CD4-positive, alpha-beta T cell (primary cell): ENCODE data around the gene LDB2. TPM values are rescaled to one million over a fixed set of nuclear protein-coding genes. Genes with fewer than 3 reads are reported as not detected.

Experiments used
- ATAC-seq: fragments of 200-7000 bp; cut with Tn5 transposase; one replicate; pipeline ENCODE4 v1.10.0; 2022; ENCODE audit warnings: mild to moderate bottlenecking; ENCODE audit not compliant: poor library complexity
- CTCF ChIA-PET: fragments of 350-600 bp; sonication (Branson Sonifier 250); formaldehyde crosslinking; loops from one replicate; lab custom pipeline; 2021; ENCODE audit warnings: antibody characterized with exemption, inconsistent platforms; lab: Charles Lee
- POLR2A ChIA-PET: fragments of 350-600 bp; sonication (Branson Sonifier 250); formaldehyde crosslinking; loops from one replicate; lab custom pipeline; 2021; ENCODE audit warnings: antibody characterized with exemption, inconsistent platforms; lab: Charles Lee
- DNase-seq, 14 experiments: peaks; one replicate each; pipeline ENCODE4 v3.0.0-alpha.2; 2013 to 2020; ENCODE audit warnings: mixed read lengths in 2 of 14
- H3K27ac ChIP-seq, 2 donors: one replicate each; pipeline versions ENCODE4 v1.5.1 to v1.7.0; 2013; ENCODE audit warnings: low read length in 2 of 2, low read depth in 1 of 2, mild to moderate bottlenecking in 1 of 2
- H3K27me3 ChIP-seq, 2 experiments: 1 replicate in 1 of 2; 2 replicates in 1 of 2; pipeline versions ENCODE4 v1.6.1 to v1.7.0; 2013; ENCODE audit warnings: low read length in 2 of 2, control low read depth in 1 of 2, mild to moderate bottlenecking in 1 of 2, moderate library complexity in 1 of 2; ENCODE audit not compliant: insufficient read depth in 2 of 2, control insufficient read depth in 1 of 2
- H3K36me3 ChIP-seq: one replicate; pipeline ENCODE4 v1.6.1; 2013; ENCODE audit warnings: low read length, control low read depth; ENCODE audit not compliant: insufficient read depth
- H3K4me1 ChIP-seq: one replicate; pipeline ENCODE4 v1.6.1; 2013; ENCODE audit warnings: low read length, control low read depth; ENCODE audit not compliant: insufficient read depth
- H3K4me3 ChIP-seq: one replicate; pipeline ENCODE4 v1.5.1; 2013; ENCODE audit warnings: mild to moderate bottlenecking, low read length, moderate library complexity
- H3K9me3 ChIP-seq, 2 experiments: 1 replicate in 1 of 2; 2 replicates in 1 of 2; pipeline versions ENCODE4 v1.6.1 to v1.7.0; 2013; ENCODE audit warnings: low read length in 2 of 2, mild to moderate bottlenecking in 2 of 2, control low read depth in 1 of 2, moderate library complexity in 1 of 2; ENCODE audit not compliant: control insufficient read depth in 1 of 2, insufficient read depth in 1 of 2
- H3K27ac Mint-ChIP-seq: one replicate; pipeline ENCODE4 v1.8.0; 2020; ENCODE audit warnings: mixed read lengths
- H3K27me3 Mint-ChIP-seq: one replicate; pipeline ENCODE4 v1.8.0; 2021; ENCODE audit warnings: mixed read lengths
- H3K36me3 Mint-ChIP-seq: one replicate; pipeline ENCODE4 v1.8.0; 2021; ENCODE audit warnings: low read depth, mixed read lengths
- H3K4me1 Mint-ChIP-seq: one replicate; pipeline ENCODE4 v1.8.0; 2021; ENCODE audit warnings: low read depth, mixed read lengths
- H3K4me3 Mint-ChIP-seq: one replicate; pipeline ENCODE4 v1.8.0; 2020; ENCODE audit warnings: mild to moderate bottlenecking, mixed read lengths
- H3K9me3 Mint-ChIP-seq: one replicate; pipeline ENCODE4 v1.8.0; 2020; ENCODE audit warnings: mixed read lengths
- intact Hi-C, 2 experiments: fragments of 100-400 bp; cut with DNase I in 1 of 2; cut with micrococcal nuclease in 1 of 2; formaldehyde crosslinking; loops; one replicate each; pipeline versions ENCODE4 v1.15.1 to v1.9.0; 2023 to 2025; cut with DNase I, micrococcal nuclease
- polyA plus RNA-seq, 2 donors: library from polyadenylated mRNA; unstranded; fragments of 120-200 nt; gene quantifications; one replicate each; pipeline ENCODE4 v1.2.1, GENCODE V29; 2013
- total RNA-seq, 174 experiments: library from RNA in 2 of 174; stranded (reverse) in 2 of 174; gene quantifications; one replicate each; pipeline ENCODE4 v1.2.3 and lab custom pipeline; 2021 to 2026
- TF ChIP-seq, protein P1 (sequence below): fragments of 200-600 bp; IDR thresholded peaks from one replicate; pipeline ENCODE4 v1.8.0; 2022; ENCODE audit warnings: antibody characterized with exemption, mild to moderate bottlenecking

Gene LDB2
- total RNA-seq: not detected
- 0.09 TPM for polyA plus RNA-seq (2013, experiment 1 of 2)
- 1.0 TPM for polyA plus RNA-seq (2013, experiment 2 of 2)
- 0 to 0.38 (median 0) reads per million in 172 experiments for total RNA-seq (lab: John Stamatoyannopoulos, UW)

DNA sequence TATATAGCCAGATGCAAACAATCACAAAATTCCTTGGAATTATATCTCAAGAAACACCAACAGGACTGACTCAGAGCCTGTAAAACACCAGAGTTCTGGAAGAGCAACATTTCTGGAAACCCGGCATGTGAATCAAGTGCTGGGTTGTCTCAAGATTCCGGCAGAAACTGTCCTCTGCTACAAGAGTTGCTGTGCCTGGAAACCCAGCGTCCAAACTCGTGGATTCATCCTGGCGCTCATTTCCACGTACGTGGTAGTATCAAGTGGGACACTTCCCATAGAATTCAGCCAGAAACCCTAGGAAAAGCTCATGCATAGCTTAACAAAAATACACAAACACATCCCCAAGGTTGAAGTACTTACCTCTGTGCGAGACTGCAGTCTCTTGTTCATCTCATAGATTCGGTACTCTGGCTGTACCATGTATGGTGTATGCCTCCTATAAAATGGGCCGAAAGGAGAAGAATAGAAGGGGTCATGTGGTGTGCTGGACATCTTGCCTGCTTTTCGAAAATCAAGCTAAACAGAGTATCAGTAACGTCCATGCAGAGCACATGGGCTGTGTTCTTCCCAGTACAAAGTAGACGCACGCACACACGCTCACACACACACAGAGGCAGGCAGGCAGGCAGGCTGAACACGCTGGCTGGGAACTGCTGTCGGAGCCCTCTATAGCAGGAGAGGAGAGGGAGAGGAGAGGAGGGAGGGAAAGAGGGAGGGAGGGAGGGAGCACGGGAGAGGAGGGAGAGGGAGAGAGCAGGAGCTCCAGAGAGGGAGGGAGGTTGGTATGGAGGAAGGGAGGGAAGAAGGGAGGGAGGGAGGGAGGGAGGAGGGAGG is at the start of gene LDB2:
TSS of gene LDB2 (minus strand) at position 655 of the 837 bp plus-strand sequence.
- Histone ChIP-seq H3K4me1 (no peaks in the 10 kb centered on the region), H3K9me3 (no peaks in the 10 kb centered on the region), H3K36me3 (no peaks in the 10 kb centered on the region), H3K27ac (no peak within 1 kb of the TSS), H3K4me3 (no peak within 1 kb of the TSS), H3K27me3 (peaks cover 0 to 12% of the 10 kb centered on the region in 2 experiments)
- intact Hi-C loops: no loop called here
- Mint-ChIP-seq H3K27me3 (peaks cover 23% of the 10 kb centered on the region), H3K9me3 (no peaks in the 10 kb centered on the region), H3K36me3 (no peaks in the 10 kb centered on the region), H3K27ac (no peak within 1 kb of the TSS), H3K4me3 (peak within 1 kb of the TSS; percentile 1), H3K4me1 (peaks cover 14% of the 10 kb centered on the region)
- no peak for DNase-seq
- CTCF ChIA-PET: no interaction called here
- no peak for ATAC-seq
- TF ChIP-seq, protein P1, sequence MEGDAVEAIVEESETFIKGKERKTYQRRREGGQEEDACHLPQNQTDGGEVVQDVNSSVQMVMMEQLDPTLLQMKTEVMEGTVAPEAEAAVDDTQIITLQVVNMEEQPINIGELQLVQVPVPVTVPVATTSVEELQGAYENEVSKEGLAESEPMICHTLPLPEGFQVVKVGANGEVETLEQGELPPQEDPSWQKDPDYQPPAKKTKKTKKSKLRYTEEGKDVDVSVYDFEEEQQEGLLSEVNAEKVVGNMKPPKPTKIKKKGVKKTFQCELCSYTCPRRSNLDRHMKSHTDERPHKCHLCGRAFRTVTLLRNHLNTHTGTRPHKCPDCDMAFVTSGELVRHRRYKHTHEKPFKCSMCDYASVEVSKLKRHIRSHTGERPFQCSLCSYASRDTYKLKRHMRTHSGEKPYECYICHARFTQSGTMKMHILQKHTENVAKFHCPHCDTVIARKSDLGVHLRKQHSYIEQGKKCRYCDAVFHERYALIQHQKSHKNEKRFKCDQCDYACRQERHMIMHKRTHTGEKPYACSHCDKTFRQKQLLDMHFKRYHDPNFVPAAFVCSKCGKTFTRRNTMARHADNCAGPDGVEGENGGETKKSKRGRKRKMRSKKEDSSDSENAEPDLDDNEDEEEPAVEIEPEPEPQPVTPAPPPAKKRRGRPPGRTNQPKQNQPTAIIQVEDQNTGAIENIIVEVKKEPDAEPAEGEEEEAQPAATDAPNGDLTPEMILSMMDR: no peak
- POLR2A ChIA-PET: no interaction called here

GRCh38 chr4:16942491-16942890 is 44.0 kb upstream of the LDB2 start:
- no peak overlapping the region for H3K27ac ChIP-seq
- Mint-ChIP-seq H3K36me3 (no peaks in the 10 kb centered on the region), H3K27ac (no peak overlapping the region), H3K4me1 (no peaks in the 10 kb centered on the region), H3K4me3 (no peak overlapping the region), H3K9me3 (peaks cover 4% of the 10 kb centered on the region), H3K27me3 (peaks cover 8% of the 10 kb centered on the region)
- ChIA-PET POLR2A (no interaction called here), CTCF (no interaction called here)
- DNase-seq (no peak), ATAC-seq (no peak)
- TF ChIP-seq, protein P1: no peak
- H3K4me1 ChIP-seq: no peaks in the 10 kb centered on the region
- H3K4me3 ChIP-seq: no peak overlapping the region
- intact Hi-C loops: no loop called here
- peaks cover 0 to 4% of the 10 kb centered on the region in 2 experiments for H3K9me3 ChIP-seq
- H3K36me3 ChIP-seq: no peaks in the 10 kb centered on the region
- H3K27me3 ChIP-seq: no peaks in the 10 kb centered on the region

DNA sequence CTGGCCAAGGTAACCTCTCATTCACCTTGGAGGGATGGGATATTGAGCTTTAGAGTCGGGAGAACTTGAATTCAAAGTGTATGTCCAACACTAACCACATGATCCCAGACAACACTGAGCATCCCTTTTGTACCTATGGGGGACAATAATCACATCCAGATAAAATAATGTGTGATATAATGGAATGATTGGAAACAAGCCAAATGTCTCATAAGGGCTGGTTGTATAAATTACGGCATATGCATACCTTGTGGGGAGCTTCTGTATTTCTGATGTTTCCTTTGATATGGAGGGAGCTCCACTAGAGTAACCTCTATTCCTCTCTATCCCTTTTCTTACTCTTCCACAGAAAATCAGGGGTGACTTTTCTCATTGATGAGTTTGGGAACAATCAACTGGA is 40.7 kb upstream of the LDB2 start:
- H3K9me3 Mint-ChIP-seq: peaks cover 4% of the 10 kb centered on the region
- TF ChIP-seq, protein P1: no peak
- no peaks in the 10 kb centered on the region for H3K4me1 ChIP-seq
- ATAC-seq (no peak), DNase-seq (no peak)
- peaks cover 8% of the 10 kb centered on the region for H3K27me3 Mint-ChIP-seq
- no peak overlapping the region for H3K27ac ChIP-seq
- H3K36me3 ChIP-seq: no peaks in the 10 kb centered on the region
- intact Hi-C loops: no loop called here
- ChIA-PET POLR2A (no interaction called here), CTCF (no interaction called here)
- H3K4me3 Mint-ChIP-seq: no peak overlapping the region
- H3K36me3 Mint-ChIP-seq: no peaks in the 10 kb centered on the region
- peaks cover 0 to 4% of the 10 kb centered on the region in 2 experiments for H3K9me3 ChIP-seq
- no peak overlapping the region for H3K4me3 ChIP-seq
- H3K27me3 ChIP-seq: no peaks in the 10 kb centered on the region
- no peak overlapping the region for H3K27ac Mint-ChIP-seq
- H3K4me1 Mint-ChIP-seq: no peaks in the 10 kb centered on the region
